ENCODE measurements around the gene SCGB1A1. TPM values are rescaled to one million over a fixed set of nuclear protein-coding genes. Genes with fewer than 3 reads are reported as not detected.
"Not testable (repeated sequence)": the region's sequence is repeated elsewhere in the genome, so short reads cannot be mapped to it uniquely, and the experiment has no call there.

SCGB1A1 gene
- not detected for total RNA-seq

- TF ChIP-seq, protein P1, sequence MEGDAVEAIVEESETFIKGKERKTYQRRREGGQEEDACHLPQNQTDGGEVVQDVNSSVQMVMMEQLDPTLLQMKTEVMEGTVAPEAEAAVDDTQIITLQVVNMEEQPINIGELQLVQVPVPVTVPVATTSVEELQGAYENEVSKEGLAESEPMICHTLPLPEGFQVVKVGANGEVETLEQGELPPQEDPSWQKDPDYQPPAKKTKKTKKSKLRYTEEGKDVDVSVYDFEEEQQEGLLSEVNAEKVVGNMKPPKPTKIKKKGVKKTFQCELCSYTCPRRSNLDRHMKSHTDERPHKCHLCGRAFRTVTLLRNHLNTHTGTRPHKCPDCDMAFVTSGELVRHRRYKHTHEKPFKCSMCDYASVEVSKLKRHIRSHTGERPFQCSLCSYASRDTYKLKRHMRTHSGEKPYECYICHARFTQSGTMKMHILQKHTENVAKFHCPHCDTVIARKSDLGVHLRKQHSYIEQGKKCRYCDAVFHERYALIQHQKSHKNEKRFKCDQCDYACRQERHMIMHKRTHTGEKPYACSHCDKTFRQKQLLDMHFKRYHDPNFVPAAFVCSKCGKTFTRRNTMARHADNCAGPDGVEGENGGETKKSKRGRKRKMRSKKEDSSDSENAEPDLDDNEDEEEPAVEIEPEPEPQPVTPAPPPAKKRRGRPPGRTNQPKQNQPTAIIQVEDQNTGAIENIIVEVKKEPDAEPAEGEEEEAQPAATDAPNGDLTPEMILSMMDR (IDR thresholded peaks at IDR 0.05), result no peak
- ATAC-seq (ENCODE audit: low FRiP score) (no peak), DNase-seq (ENCODE audit: low spot score) (no peak)
Observed at GRCh38 chr11:62418733-62419132, at the start of gene SCGB1A1. SCGB1A1 (plus strand) TSS chr11:62419033; CDS start chr11:62419096, 63 bp downstream.

DNA sequence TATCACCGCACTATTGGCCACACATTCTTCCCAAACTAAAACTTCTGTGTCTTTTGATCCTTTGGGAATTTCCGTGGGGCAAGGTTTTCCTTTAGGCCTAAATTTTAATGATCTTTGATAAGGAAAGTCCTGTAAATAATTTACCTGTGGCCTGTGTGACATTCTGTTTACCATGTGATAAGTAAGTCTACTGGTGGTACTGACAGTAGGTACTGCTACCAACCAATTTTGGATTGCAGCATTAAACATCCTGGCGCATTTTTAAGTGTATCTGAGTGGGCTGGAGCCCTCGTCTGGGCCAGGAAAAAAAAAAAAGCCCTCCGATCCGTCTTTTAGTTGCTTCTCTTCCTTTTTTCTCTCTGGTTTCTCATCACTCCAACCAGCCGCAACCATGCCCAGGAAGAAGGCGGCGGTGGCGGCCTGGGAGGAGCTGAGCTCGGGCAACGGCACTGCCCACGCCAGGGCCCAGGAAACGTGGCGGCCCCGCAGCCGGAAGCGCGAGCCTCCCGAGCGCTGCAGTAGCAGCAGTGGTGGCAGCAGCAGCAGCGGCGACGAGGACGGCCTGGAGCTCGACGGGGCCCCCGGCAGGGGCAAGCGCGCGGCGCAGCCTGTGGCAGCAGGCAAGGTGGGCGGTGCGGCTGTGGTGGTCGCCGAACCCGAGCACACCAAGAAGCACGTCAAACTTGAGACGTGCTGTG, 47.9 kb upstream of the SCGB1A1 start:
- TF ChIP-seq, protein P1 (IDR thresholded peaks at IDR 0.05), result no peak
- DNase-seq (ENCODE audit: low spot score), result no peak
- ATAC-seq (ENCODE audit: low FRiP score), result no peak

DNA sequence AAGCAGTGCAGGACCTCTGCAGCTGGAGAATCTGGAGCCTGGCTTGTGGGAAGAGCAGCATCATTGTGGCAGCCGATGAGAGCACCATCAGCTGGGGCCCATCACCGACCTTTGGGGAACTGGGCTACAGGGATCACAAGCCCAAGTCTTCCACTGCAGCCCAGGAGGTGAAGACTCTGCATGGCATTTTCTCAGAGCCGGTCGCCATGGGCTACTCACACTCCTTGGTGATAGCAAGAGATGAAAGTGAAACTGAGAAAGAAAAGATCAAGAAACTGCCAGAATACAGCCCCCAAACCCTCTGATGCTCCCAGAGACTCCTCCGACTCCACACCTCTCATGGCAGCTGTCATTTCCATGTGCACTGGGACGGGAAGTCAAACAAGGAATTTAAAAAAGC, 46.0 kb upstream of the SCGB1A1 start:
- ATAC-seq (ENCODE audit: low FRiP score) (no peak), DNase-seq (ENCODE audit: low spot score) (no peak)
- TF ChIP-seq, protein P1 (IDR thresholded peaks at IDR 0.05), result no peak

DNA sequence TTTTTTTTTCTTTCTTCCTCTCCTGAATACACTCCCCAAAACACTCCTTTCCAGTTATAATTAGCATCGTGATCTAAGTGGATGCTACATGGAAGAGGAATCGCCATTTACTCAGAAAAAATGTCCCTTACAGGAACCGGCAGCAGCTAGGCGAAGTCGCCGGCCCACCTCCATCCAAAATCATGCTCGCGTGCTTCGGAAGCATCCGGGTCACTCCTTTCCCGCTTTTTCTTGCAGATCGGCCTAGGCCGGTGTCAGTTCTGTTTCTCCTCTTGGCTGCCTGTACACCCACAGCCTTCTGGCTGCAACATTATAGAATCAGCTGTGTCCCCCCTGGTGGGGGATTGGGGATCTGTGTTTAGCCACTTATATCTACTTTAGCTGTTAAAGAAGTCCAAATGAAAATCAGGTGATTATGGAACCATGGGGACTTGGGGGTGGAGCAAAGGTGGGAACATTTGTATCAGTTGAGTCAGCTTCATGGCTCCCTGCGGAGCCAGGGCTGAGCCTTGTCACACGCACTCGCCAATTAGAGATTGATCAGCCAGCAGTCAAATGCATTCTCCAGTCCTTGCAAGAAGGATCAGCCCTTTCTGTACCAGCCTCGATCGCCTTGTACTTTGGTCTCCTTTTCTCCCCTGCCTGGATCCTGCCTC, 45.2 kb upstream of the SCGB1A1 start:
- TF ChIP-seq, protein P1 (IDR thresholded peaks at IDR 0.05), result no peak
- ATAC-seq (ENCODE audit: low FRiP score) (no peak), DNase-seq (ENCODE audit: low spot score) (no peak)

- TF ChIP-seq, protein P1 (IDR thresholded peaks at IDR 0.05), result no peak
- ATAC-seq (ENCODE audit: low FRiP score) (no peak), DNase-seq (ENCODE audit: low spot score) (no peak)
Observed at GRCh38 chr11:62374801-62375200, 44.0 kb upstream of the SCGB1A1 start.

DNA sequence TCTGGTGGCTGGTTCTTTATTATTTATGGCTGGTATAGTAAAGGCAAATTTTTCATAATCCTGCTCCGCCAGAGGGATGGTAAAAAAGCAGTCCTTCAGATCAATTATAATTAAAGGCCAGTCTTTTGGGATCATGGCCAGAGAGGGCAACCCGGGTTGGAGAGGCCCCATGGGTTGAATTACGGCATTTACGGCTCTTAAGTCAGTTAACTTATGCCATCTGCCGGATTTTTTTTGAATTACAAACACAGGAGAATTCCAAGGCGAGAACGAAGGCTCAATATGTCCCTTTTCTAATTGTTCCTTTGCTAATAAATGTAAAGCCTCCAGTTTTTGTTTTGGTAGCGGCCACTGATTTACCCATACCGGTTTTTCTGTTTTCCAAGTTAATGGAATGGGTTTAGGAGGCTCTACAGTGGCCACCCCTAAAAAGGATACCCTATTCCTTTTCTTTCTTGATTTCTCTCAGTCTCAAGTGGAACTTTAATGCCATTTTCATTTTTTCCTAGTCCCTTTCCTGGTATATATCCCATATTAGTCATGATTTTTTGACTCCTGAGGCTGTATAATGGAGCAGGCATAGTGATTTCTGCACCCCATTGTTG, 40.3 kb upstream of the SCGB1A1 start:
- TF ChIP-seq, protein P1 (IDR thresholded peaks at IDR 0.05), result peak in 1 of 3 donors; percentile 3
- not testable (repeated sequence) for ATAC-seq (ENCODE audit: low FRiP score); DNase-seq (ENCODE audit: low spot score)

DNA sequence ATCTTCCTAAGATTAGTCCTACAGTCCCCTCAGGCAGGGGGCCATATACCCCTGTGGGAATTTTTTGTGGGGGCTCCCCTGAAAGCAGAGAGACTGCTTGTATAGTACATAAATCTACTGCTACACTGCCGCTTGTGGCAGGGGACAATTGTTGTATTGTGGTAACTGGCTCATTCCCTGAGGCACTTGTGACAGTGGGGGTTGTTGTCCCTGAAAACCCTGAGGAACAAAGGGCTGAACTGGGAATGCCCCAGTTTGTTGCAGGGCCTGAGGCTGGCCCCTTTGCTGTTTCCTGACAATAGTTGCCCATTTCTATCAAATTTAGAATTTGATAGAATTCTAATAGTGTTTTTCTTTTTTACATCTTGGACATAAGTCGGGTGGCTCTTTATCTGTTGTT, 39.2 kb upstream of the SCGB1A1 start:
- not testable (repeated sequence) for DNase-seq (ENCODE audit: low spot score); ATAC-seq (ENCODE audit: low FRiP score)

Data from omental fat pad (tissue), 4 donors.